Measurements from ENCODE around the gene TSHZ1.

TSHZ1 gene

GRCh38 chr18:75222407-75222806 lies 11.8 kb downstream of the TSHZ1 start:
- Histone ChIP-seq H3K4me3 (ENCODE audit: low read length) (no peak overlapping the region), H3K9me3 (ENCODE audit: insufficient read depth, low read length) (no peaks in the 10 kb centered on the region), H2AFZ (ENCODE audit: low read depth, low read length) (no peak overlapping the region), H3K4me1 (ENCODE audit: low read length) (peaks cover 8% of the 10 kb centered on the region), H3K27me3 (ENCODE audit: low read depth, low read length) (no peaks in the 10 kb centered on the region), H3K79me2 (ENCODE audit: low read length) (peaks cover 99% of the 10 kb centered on the region), H3K27ac (ENCODE audit: low read length) (no peak overlapping the region), H4K20me1 (ENCODE audit: insufficient read depth, low read length) (peaks cover 97% of the 10 kb centered on the region), H3K36me3 (replicated peaks; ENCODE audit: low read depth, low read length) (peaks cover 21% of the 10 kb centered on the region), H3K4me2 (ENCODE audit: low read length) (no peak overlapping the region), H3K9ac (ENCODE audit: low read length) (no peak overlapping the region)
- TF ChIP-seq, protein P1, sequence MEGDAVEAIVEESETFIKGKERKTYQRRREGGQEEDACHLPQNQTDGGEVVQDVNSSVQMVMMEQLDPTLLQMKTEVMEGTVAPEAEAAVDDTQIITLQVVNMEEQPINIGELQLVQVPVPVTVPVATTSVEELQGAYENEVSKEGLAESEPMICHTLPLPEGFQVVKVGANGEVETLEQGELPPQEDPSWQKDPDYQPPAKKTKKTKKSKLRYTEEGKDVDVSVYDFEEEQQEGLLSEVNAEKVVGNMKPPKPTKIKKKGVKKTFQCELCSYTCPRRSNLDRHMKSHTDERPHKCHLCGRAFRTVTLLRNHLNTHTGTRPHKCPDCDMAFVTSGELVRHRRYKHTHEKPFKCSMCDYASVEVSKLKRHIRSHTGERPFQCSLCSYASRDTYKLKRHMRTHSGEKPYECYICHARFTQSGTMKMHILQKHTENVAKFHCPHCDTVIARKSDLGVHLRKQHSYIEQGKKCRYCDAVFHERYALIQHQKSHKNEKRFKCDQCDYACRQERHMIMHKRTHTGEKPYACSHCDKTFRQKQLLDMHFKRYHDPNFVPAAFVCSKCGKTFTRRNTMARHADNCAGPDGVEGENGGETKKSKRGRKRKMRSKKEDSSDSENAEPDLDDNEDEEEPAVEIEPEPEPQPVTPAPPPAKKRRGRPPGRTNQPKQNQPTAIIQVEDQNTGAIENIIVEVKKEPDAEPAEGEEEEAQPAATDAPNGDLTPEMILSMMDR (IDR thresholded peaks at IDR 0.05; ENCODE audit: low read depth, low read length) = no peak
- no peak for TF ChIP-seq EZH2phosphoT487 (IDR thresholded peaks at IDR 0.05; ENCODE audit: low read depth)

DNA sequence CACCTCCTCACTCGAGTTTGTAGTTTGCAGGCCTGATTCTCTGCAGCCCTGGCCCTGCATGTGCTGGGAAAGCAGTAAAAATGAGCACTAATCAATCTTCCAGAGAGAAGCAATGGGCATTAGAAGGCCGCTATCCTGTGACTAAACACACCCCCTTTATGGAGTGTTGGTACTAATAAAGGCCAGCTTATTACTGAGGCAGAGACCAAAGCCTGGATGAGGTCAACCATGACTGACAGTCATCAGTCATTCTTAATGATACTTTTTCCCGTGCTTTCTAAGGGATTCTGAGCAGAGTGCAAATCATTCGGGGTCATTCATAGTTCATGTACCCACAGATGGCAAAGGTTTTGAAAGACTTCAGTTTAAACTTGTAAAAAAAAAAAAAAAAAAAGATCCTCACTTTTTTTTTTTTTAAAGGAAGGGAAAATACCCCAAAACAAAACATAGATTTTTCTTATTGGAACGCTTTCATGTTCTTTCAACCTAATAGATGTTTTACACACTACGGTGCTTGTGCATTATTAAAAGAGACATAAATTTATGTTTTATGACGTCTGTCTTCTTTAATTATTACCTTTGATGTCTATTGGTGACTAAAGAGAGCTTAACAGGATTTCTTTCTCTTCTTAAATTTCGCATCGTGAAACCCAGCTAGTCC lies 13.2 kb downstream of the TSHZ1 start:
- Histone ChIP-seq H3K9me3 (ENCODE audit: insufficient read depth, low read length) (no peaks in the 10 kb centered on the region), H3K27ac (ENCODE audit: low read length) (no peak overlapping the region), H4K20me1 (ENCODE audit: insufficient read depth, low read length) (peaks cover 97% of the 10 kb centered on the region), H3K79me2 (ENCODE audit: low read length) (peaks cover 99% of the 10 kb centered on the region), H2AFZ (ENCODE audit: low read depth, low read length) (no peak overlapping the region), H3K36me3 (replicated peaks; ENCODE audit: low read depth, low read length) (peaks cover 35% of the 10 kb centered on the region), H3K9ac (ENCODE audit: low read length) (no peak overlapping the region), H3K4me2 (ENCODE audit: low read length) (no peak overlapping the region), H3K4me1 (ENCODE audit: low read length) (no peaks in the 10 kb centered on the region), H3K4me3 (ENCODE audit: low read length) (no peak overlapping the region), H3K27me3 (ENCODE audit: low read depth, low read length) (no peaks in the 10 kb centered on the region)
- TF ChIP-seq EZH2phosphoT487 (IDR thresholded peaks at IDR 0.05; ENCODE audit: low read depth) = no peak
- TF ChIP-seq, protein P1 (IDR thresholded peaks at IDR 0.05; ENCODE audit: low read depth, low read length) = no peak

GRCh38 chr18:75226286-75226955 lies 15.8 kb downstream of the TSHZ1 start:
- TF ChIP-seq EZH2phosphoT487 (IDR thresholded peaks at IDR 0.05; ENCODE audit: low read depth) = no peak
- Histone ChIP-seq H3K4me1 (ENCODE audit: low read length) (no peaks in the 10 kb centered on the region), H3K27me3 (ENCODE audit: low read depth, low read length) (no peaks in the 10 kb centered on the region), H3K79me2 (ENCODE audit: low read length) (peaks cover 99% of the 10 kb centered on the region), H3K27ac (ENCODE audit: low read length) (no peak overlapping the region), H3K9me3 (ENCODE audit: insufficient read depth, low read length) (no peaks in the 10 kb centered on the region), H3K36me3 (replicated peaks; ENCODE audit: low read depth, low read length) (peaks cover 58% of the 10 kb centered on the region), H3K4me3 (ENCODE audit: low read length) (no peak overlapping the region), H2AFZ (ENCODE audit: low read depth, low read length) (no peak overlapping the region), H4K20me1 (ENCODE audit: insufficient read depth, low read length) (peaks cover 96% of the 10 kb centered on the region), H3K9ac (ENCODE audit: low read length) (no peak overlapping the region), H3K4me2 (ENCODE audit: low read length) (no peak overlapping the region)

DNA sequence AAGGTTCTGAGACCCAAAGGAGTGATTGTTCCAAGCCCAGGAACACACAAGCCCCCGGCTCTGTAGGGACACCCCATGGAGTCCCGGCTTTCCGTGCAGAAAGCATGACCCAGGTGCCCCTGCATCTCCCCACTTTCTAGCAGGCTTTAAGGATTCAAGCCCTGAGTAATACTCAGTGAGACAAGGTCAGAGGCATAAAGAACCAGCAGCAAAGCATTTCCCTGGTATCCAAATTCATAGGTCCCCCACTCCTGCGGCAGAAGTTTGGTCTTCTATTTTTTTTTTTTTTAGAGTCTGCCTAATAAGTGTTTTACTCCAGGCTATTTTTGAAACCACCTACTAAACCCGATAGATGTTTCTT lies 16.3 kb downstream of the TSHZ1 start:
- H3K27me3 ChIP-seq (ENCODE audit: low read depth, low read length) = no peaks in the 10 kb centered on the region
- no peak overlapping the region for H2AFZ ChIP-seq (ENCODE audit: low read depth, low read length)
- H3K9me3 ChIP-seq (ENCODE audit: insufficient read depth, low read length) = no peaks in the 10 kb centered on the region
- H3K4me2 ChIP-seq (ENCODE audit: low read length) = no peak overlapping the region
- H4K20me1 ChIP-seq (ENCODE audit: insufficient read depth, low read length) = peaks cover 96% of the 10 kb centered on the region
- H3K27ac ChIP-seq (ENCODE audit: low read length) = no peak overlapping the region
- H3K79me2 ChIP-seq (ENCODE audit: low read length) = peaks cover 98% of the 10 kb centered on the region
- H3K36me3 ChIP-seq (replicated peaks; ENCODE audit: low read depth, low read length) = peaks cover 58% of the 10 kb centered on the region
- no peak overlapping the region for H3K9ac ChIP-seq (ENCODE audit: low read length)
- TF ChIP-seq, protein P1 (IDR thresholded peaks at IDR 0.05; ENCODE audit: low read depth, low read length) = no peak
- TF ChIP-seq EZH2phosphoT487 (IDR thresholded peaks at IDR 0.05; ENCODE audit: low read depth) = no peak
- H3K4me1 ChIP-seq (ENCODE audit: low read length) = no peaks in the 10 kb centered on the region
- H3K4me3 ChIP-seq (ENCODE audit: low read length) = no peak overlapping the region

Measured in OCI-LY3 (cell line).